ENCODE measurements around the gene TMEM144. TPM values are rescaled to one million over a fixed set of nuclear protein-coding genes. Genes with fewer than 3 reads are reported as not detected.

TMEM144 gene
- total RNA-seq, 4 donors from 2014 or later, result 8.2 to 23.8 (median 12.2) TPM

GRCh38 chr4:158168606-158169005 is 41.7 kb upstream of the TMEM144 start:
- no peak for TF ChIP-seq CTCF (IDR thresholded peaks at IDR 0.05; ENCODE audit: low read depth)

- no peak for TF ChIP-seq CTCF (IDR thresholded peaks at IDR 0.05; ENCODE audit: low read depth)
These were observed 40.8 kb upstream of the TMEM144 start for GRCh38 chr4:158169506-158169905.

- TF ChIP-seq CTCF (IDR thresholded peaks at IDR 0.05; ENCODE audit: low read depth), result no peak
These were observed 40.2 kb upstream of the TMEM144 start for GRCh38 chr4:158169931-158170690.

- no peak for TF ChIP-seq CTCF (IDR thresholded peaks at IDR 0.05; ENCODE audit: low read depth)
These were observed 39.4 kb upstream of the TMEM144 start for GRCh38 chr4:158170691-158171561.

- no peak for TF ChIP-seq CTCF (IDR thresholded peaks at IDR 0.05; ENCODE audit: low read depth)
These were observed 37.7 kb upstream of the TMEM144 start, which contains the start of gene GASK1B for GRCh38 chr4:158172261-158173258. Gene GASK1B (minus strand): TSS chr4:158173025. CDS start chr4:158171375, 1,650 bp downstream.

GRCh38 chr4:158176108-158176507 is 34.2 kb upstream of the TMEM144 start:
- no peak for TF ChIP-seq CTCF (IDR thresholded peaks at IDR 0.05; ENCODE audit: low read depth)
